Measurements from ENCODE around the gene MAPKBP1. TPM values are rescaled to one million over a fixed set of nuclear protein-coding genes. Genes with fewer than 3 reads are reported as not detected.

The MAPKBP1 gene
- total and polyA plus RNA-seq, 8 donors: 8.8 to 41.5 (median 16.8) TPM

- WGBS, 5 donors: 89 to 95% (median 90%) methylated on average over 6 of the region's 6 CpGs
- Histone ChIP-seq H3K27me3 (no peaks in the 10 kb centered on the region), H3K9me3 (no peaks in the 10 kb centered on the region), H3K4me1 (peaks cover 0 to 14% (median 5%) of the 10 kb centered on the region in 4 donors), H3K4me3 (no peak overlapping the region), H3K36me3 (peaks cover 78 to 100% (median 99%) of the 10 kb centered on the region in 4 donors), H3K27ac (no peak overlapping the region)
- no peak for TF ChIP-seq POLR2A (IDR thresholded peaks at IDR 0.05)
- no peak for TF ChIP-seq POLR2AphosphoS5 (IDR thresholded peaks at IDR 0.05)
- no peak for TF ChIP-seq EP300 (IDR thresholded peaks at IDR 0.05)
- TF ChIP-seq CTCF (IDR thresholded peaks at IDR 0.05): no peak
- no peak for DNase-seq
- intact Hi-C loops (cut with DNase I; ENCODE audit: low total_unique reads): no loop called here
Observed at GRCh38 chr15:41817781-41818180, 43.5 kb downstream of the MAPKBP1 start.

- Histone ChIP-seq H3K9me3 (no peaks in the 10 kb centered on the region), H3K27me3 (no peaks in the 10 kb centered on the region), H3K4me3 (no peak overlapping the region), H3K27ac (no peak overlapping the region), H3K36me3 (peaks cover 80 to 100% (median 99%) of the 10 kb centered on the region in 4 donors), H3K4me1 (peaks cover 0 to 14% (median 5%) of the 10 kb centered on the region in 4 donors)
- DNase-seq: no peak
- intact Hi-C loops (cut with DNase I; ENCODE audit: low total_unique reads): no loop called here
- TF ChIP-seq EP300 (IDR thresholded peaks at IDR 0.05) (no peak), POLR2AphosphoS5 (IDR thresholded peaks at IDR 0.05) (no peak), CTCF (IDR thresholded peaks at IDR 0.05) (no peak), POLR2A (IDR thresholded peaks at IDR 0.05) (no peak)
- WGBS, 5 donors: 80 to 95% (median 93%) methylated on average over 8 to 9 of the region's 9 CpGs
Observed at GRCh38 chr15:41819455-41820050, 45.3 kb downstream of the MAPKBP1 start.

GRCh38 chr15:41820791-41821423 is 46.6 kb downstream of the MAPKBP1 start:
- DNase-seq: peak in 1 of 2 donors; percentile 83
- H3K9me3 ChIP-seq: no peaks in the 10 kb centered on the region
- 34 to 60% (median 48%) methylated on average over 3 to 6 of the region's 6 CpGs for WGBS, 5 donors
- H3K4me1 ChIP-seq: peaks cover 0 to 14% (median 5%) of the 10 kb centered on the region in 4 donors
- H3K4me3 ChIP-seq: no peak overlapping the region
- H3K27me3 ChIP-seq: no peaks in the 10 kb centered on the region
- intact Hi-C loops (cut with DNase I; ENCODE audit: low total_unique reads): no loop called here
- H3K27ac ChIP-seq: no peak overlapping the region
- peaks cover 73 to 100% (median 97%) of the 10 kb centered on the region in 4 donors for H3K36me3 ChIP-seq
- TF ChIP-seq CTCF (IDR thresholded peaks at IDR 0.05) (no peak), POLR2AphosphoS5 (IDR thresholded peaks at IDR 0.05) (no peak), EP300 (IDR thresholded peaks at IDR 0.05) (no peak), POLR2A (IDR thresholded peaks at IDR 0.05) (no peak)

GRCh38 chr15:41821831-41822230 is 47.5 kb downstream of the MAPKBP1 start:
- Histone ChIP-seq H3K9me3 (no peaks in the 10 kb centered on the region), H3K27me3 (no peaks in the 10 kb centered on the region), H3K4me1 (peaks cover 0 to 14% (median 6%) of the 10 kb centered on the region in 4 donors), H3K4me3 (no peak overlapping the region), H3K36me3 (peaks cover 67 to 97% (median 88%) of the 10 kb centered on the region in 4 donors), H3K27ac (no peak overlapping the region)
- 79 to 93% (median 81%) methylated on average over 3 to 4 of the region's 4 CpGs for WGBS, 5 donors
- TF ChIP-seq EP300 (IDR thresholded peaks at IDR 0.05): no peak
- no peak for TF ChIP-seq POLR2A (IDR thresholded peaks at IDR 0.05)
- intact Hi-C loops (cut with DNase I; ENCODE audit: low total_unique reads): no loop called here
- no peak for DNase-seq

GRCh38 chr15:41822471-41822870 is 48.2 kb downstream of the MAPKBP1 start:
- Histone ChIP-seq H3K27ac (no peak overlapping the region), H3K36me3 (peaks cover 61 to 91% (median 81%) of the 10 kb centered on the region in 4 donors), H3K27me3 (no peaks in the 10 kb centered on the region), H3K4me1 (peaks cover 4 to 19% (median 12%) of the 10 kb centered on the region in 4 donors), H3K9me3 (no peaks in the 10 kb centered on the region), H3K4me3 (no peak overlapping the region)
- intact Hi-C loops (cut with DNase I; ENCODE audit: low total_unique reads): no loop called here
- TF ChIP-seq POLR2AphosphoS5 (IDR thresholded peaks at IDR 0.05): no peak
- no peak for TF ChIP-seq POLR2A (IDR thresholded peaks at IDR 0.05)
- no peak for DNase-seq
- WGBS, 5 donors: 90 to 98% (median 95%) methylated on average over 4 to 6 of the region's 6 CpGs
